ENCODE measurements around the gene FBLN1. TPM values are rescaled to one million over a fixed set of nuclear protein-coding genes. Genes with fewer than 3 reads are reported as not detected.

Gene FBLN1
- total RNA-seq, 1 donor from 2014 or later = 12.2 TPM

Other genes starting within 250 kb of the FBLN1 start
- not detected in 2 replicates for gene UPK3A, start 217.9 kb upstream of the FBLN1 start, total RNA-seq
- 12.3 and 12.7 TPM in 2 replicates for gene FAM118A, start 192.9 kb upstream of the FBLN1 start, total RNA-seq
- not detected in 2 replicates for gene SMC1B, start 89.3 kb upstream of the FBLN1 start, total RNA-seq
- not detected in 2 replicates for gene RIBC2, start 89.2 kb upstream of the FBLN1 start, total RNA-seq
- 101 and 108 TPM in 2 replicates for gene ATXN10, start 169.0 kb downstream of the FBLN1 start, total RNA-seq